ENCODE data around the gene PMEPA1.

Gene PMEPA1

GRCh38 chr20:57723816-57724215 lies 14.0 kb upstream of the PMEPA1 start:
- Histone ChIP-seq H3K36me3 (ENCODE audit: control insufficient read depth in 2 of 2, insufficient read depth in 1 of 2, low read length in 2 of 2) (no peaks in the 10 kb centered on the region), H3K4me3 (ENCODE audit: low read depth, low read length) (no peak overlapping the region), H3K4me1 (ENCODE audit: control insufficient read depth, insufficient read depth, low read length) (peaks cover 3% of the 10 kb centered on the region; the same call in 1 of the 2 replicates), H3K27ac (ENCODE audit: extremely low read depth, low read depth, low read length) (no peak overlapping the region), H3K9me3 (ENCODE audit: control insufficient read depth, insufficient read depth, low read depth, low read length) (no peaks in the 10 kb centered on the region)
- ChIA-PET CTCF (no interaction called here), POLR2A (no interaction called here)
- no peak for TF ChIP-seq OVOL3 (tag by site-specific recombination; IDR thresholded peaks at IDR 0.05)
- TF ChIP-seq ZBTB6 (tag by site-specific recombination; IDR thresholded peaks at IDR 0.05), result no peak
- no peak for TF ChIP-seq MZF1 (tag by site-specific recombination; IDR thresholded peaks at IDR 0.05; ENCODE audit: borderline replicate concordance)
- no peak for TF ChIP-seq ZNF416 (tag by site-specific recombination; IDR thresholded peaks at IDR 0.05)
- no peak for TF ChIP-seq ZNF654 (tag by site-specific recombination; IDR thresholded peaks at IDR 0.05; ENCODE audit: low read depth)
- TF ChIP-seq ZNF560 (tag by site-specific recombination; IDR thresholded peaks at IDR 0.05; ENCODE audit: borderline replicate concordance), result no peak
- no peak for TF ChIP-seq ZNF16 (tag by site-specific recombination; IDR thresholded peaks at IDR 0.05; ENCODE audit: low read depth)
- TF ChIP-seq YY2 (tag by site-specific recombination; IDR thresholded peaks at IDR 0.05), result no peak
- TF ChIP-seq, protein P1, sequence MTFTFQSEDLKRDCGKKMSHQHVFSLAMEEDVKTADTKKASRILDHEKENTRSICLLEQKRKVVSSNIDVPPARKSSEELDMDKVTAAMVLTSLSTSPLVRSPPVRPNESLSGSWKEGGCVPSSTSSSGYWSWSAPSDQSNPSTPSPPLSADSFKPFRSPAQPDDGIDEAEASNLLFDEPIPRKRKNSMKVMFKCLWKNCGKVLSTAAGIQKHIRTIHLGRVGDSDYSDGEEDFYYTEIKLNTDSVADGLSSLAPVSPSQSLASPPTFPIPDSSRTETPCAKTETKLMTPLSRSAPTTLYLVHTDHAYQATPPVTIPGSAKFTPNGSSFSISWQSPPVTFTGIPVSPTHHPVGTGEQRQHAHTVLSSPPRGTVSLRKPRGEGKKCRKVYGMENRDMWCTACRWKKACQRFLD (tag by site-specific recombination; IDR thresholded peaks at IDR 0.05), result no peak
- TF ChIP-seq BCL11B (tag by site-specific recombination; IDR thresholded peaks at IDR 0.05; ENCODE audit: low read depth), result no peak
- no peak for TF ChIP-seq MYNN (tag by site-specific recombination; IDR thresholded peaks at IDR 0.05; ENCODE audit: borderline replicate concordance)
- TF ChIP-seq ZNF221 (tag by site-specific recombination; IDR thresholded peaks at IDR 0.05; ENCODE audit: borderline replicate concordance), result no peak
- no peak for TF ChIP-seq GLI4 (tag by site-specific recombination; IDR thresholded peaks at IDR 0.05)
- no peak for TF ChIP-seq ZNF501 (tag by site-specific recombination; IDR thresholded peaks at IDR 0.05)
- no peak for TF ChIP-seq ZNF514 (tag by site-specific recombination; IDR thresholded peaks at IDR 0.05)
- TF ChIP-seq ZNF138 (tag by site-specific recombination; IDR thresholded peaks at IDR 0.05; ENCODE audit: borderline replicate concordance), result no peak
- no peak for TF ChIP-seq ZSCAN30 (tag by site-specific recombination; IDR thresholded peaks at IDR 0.05)
- TF ChIP-seq REPIN1 (tag by site-specific recombination; IDR thresholded peaks at IDR 0.05; ENCODE audit: low read depth), result no peak
- no peak for TF ChIP-seq ZBTB17 (tag by site-specific recombination; IDR thresholded peaks at IDR 0.05)

- Histone ChIP-seq H3K4me3 (ENCODE audit: low read depth, low read length) (no peak overlapping the region), H3K36me3 (ENCODE audit: control insufficient read depth in 2 of 2, insufficient read depth in 1 of 2, low read length in 2 of 2) (no peaks in the 10 kb centered on the region), H3K9me3 (ENCODE audit: control insufficient read depth, insufficient read depth, low read depth, low read length) (no peaks in the 10 kb centered on the region), H3K4me1 (ENCODE audit: control insufficient read depth, insufficient read depth, low read length) (peaks cover 4% of the 10 kb centered on the region; the same call in 1 of the 2 replicates), H3K27ac (ENCODE audit: extremely low read depth, low read depth, low read length) (no peak overlapping the region)
- POLR2A ChIA-PET, result interaction anchor here (1.1 kb wide), 1 partner anchor 29 kb away, joined by 3 read pairs; no protein-coding TSS in a partner anchor
- TF ChIP-seq ZNF366 (tag by site-specific recombination; conservative IDR thresholded peaks at IDR 0.05), result no peak
- TF ChIP-seq HOXA7 (CRISPR knock-in tag; IDR thresholded peaks at IDR 0.05; ENCODE audit: borderline replicate concordance), result no peak
- no peak for TF ChIP-seq KLF9 (tag by site-specific recombination; IDR thresholded peaks at IDR 0.05; ENCODE audit: low read depth)
- TF ChIP-seq, protein P2, sequence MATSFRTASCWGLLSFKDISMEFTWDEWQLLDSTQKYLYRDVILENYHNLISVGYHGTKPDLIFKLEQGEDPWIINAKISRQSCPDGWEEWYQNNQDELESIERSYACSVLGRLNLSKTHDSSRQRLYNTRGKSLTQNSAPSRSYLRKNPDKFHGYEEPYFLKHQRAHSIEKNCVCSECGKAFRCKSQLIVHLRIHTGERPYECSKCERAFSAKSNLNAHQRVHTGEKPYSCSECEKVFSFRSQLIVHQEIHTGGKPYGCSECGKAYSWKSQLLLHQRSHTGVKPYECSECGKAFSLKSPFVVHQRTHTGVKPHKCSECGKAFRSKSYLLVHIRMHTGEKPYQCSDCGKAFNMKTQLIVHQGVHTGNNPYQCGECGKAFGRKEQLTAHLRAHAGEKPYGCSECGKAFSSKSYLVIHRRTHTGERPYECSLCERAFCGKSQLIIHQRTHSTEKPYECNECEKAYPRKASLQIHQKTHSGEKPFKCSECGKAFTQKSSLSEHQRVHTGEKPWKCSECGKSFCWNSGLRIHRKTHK (tag by site-specific recombination; IDR thresholded peaks at IDR 0.05), result no peak
- TF ChIP-seq YY2 (tag by site-specific recombination; IDR thresholded peaks at IDR 0.05), result no peak
- TF ChIP-seq ZNF184 (tag by site-specific recombination; IDR thresholded peaks at IDR 0.05), result no peak
- CTCF ChIA-PET, result no interaction called here
Observed at GRCh38 chr20:57719951-57720350, 10.1 kb upstream of the PMEPA1 start.
